ENCODE data around the gene PRR3. TPM values are rescaled to one million over a fixed set of nuclear protein-coding genes. Genes with fewer than 3 reads are reported as not detected.
A peak's percentile ranks its signal among the peaks of the same experiment; 100 is the strongest.

PRR3 gene
- total and polyA plus RNA-seq, 2 experiments from 2014 or later = 10.9 to 15.2 TPM

DNA sequence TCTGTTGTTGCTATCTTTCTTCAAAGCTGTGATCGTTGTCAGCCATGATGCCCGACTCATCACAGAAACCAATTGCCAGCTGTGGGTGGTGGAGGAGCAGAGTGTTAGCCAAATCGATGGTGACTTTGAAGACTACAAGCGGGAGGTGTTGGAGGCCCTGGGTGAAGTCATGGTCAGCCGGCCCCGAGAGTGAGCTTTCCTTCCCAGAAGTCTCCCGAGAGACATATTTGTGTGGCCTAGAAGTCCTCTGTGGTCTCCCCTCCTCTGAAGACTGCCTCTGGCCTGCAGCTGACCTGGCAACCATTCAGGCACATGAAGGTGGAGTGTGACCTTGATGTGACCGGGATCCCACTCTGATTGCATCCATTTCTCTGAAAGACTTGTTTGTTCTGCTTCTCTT lies 33.4 kb downstream of the PRR3 start:
- Histone ChIP-seq H3K4me2 (no peak overlapping the region), H4K20me1 (replicated peaks; ENCODE audit: insufficient read depth) (peaks cover 33% of the 10 kb centered on the region; the same call in 1 of the 2 replicates), H3F3A (replicated peaks; ENCODE audit: low read depth) (peaks cover 16% of the 10 kb centered on the region; the same call in 1 of the 2 replicates), H3K9me2 (ENCODE audit: insufficient read depth) (no peaks in the 10 kb centered on the region), H3K36me3 (ENCODE audit: insufficient read depth) (peaks cover 53% of the 10 kb centered on the region), H3K79me2 (replicated peaks; ENCODE audit: insufficient read depth) (peaks cover 13% of the 10 kb centered on the region), H3K27me3 (ENCODE audit: insufficient read depth) (no peaks in the 10 kb centered on the region), H2AFZ (no peak overlapping the region), H3K4me3 (no peak overlapping the region), H3K27ac (ENCODE audit: low read depth) (no peak overlapping the region), H3K4me1 (ENCODE audit: insufficient read depth) (no peaks in the 10 kb centered on the region)
- Mint-ChIP-seq H3K36me3 (ENCODE audit: low read depth) (peaks cover 89% of the 10 kb centered on the region), H3K27ac (peak overlapping the region; percentile 82), H3K4me1 (no peaks in the 10 kb centered on the region), H3K9me3 (no peaks in the 10 kb centered on the region), H3K27me3 (ENCODE audit: insufficient read depth, low read depth, poor library complexity) (peaks cover 3% of the 10 kb centered on the region), H3K4me3 (no peak overlapping the region)
- TF ChIP-seq ZNF114 (CRISPR knock-in tag; IDR thresholded peaks at IDR 0.05) (no peak), ZNF462 (CRISPR knock-in tag; IDR thresholded peaks at IDR 0.05) (no peak), POLR2AphosphoS5 (IDR thresholded peaks at IDR 0.05; ENCODE audit: low read depth) (no peak), STAT1 (IDR thresholded peaks at IDR 0.05; ENCODE audit: unreplicated experiment) (no peak), REST (IDR thresholded peaks at IDR 0.05; ENCODE audit: unreplicated experiment) (no peak), NANOG (IDR thresholded peaks at IDR 0.05; ENCODE audit: borderline replicate concordance) (no peak), JUNB (IDR thresholded peaks at IDR 0.05; ENCODE audit: unreplicated experiment) (no peak)
- ATAC-seq (no peak), DNase-seq (ENCODE audit: low spot score) (no peak)
